GM12878 (cell line): ENCODE data around the gene KIAA0319L. TPM values are rescaled to one million over a fixed set of nuclear protein-coding genes. Genes with fewer than 3 reads are reported as not detected.

Experiments
- ATAC-seq: fragments of 200-7000 bp; cut with Tn5 transposase; 3 replicates; pipeline ENCODE4 v1.9.1; 2020; ENCODE audit warnings: mild to moderate bottlenecking, moderate library complexity
- BruUV-seq: library from RNA; stranded (reverse); fragments of 400-500 nt; replicated peaks from 2 replicates; lab custom pipeline; 2021; lab: Mats Ljungman, UMichigan
- CTCF ChIA-PET: fragments of 300-600 bp; sonication (Branson Sonifier 250); formaldehyde crosslinking; extraction: SDS; loops from one replicate; lab custom pipeline; 2021; ENCODE audit warnings: inconsistent platforms; lab: Yijun Ruan, JAX
- POLR2A ChIA-PET: fragments of 350-600 bp; formaldehyde crosslinking; extraction: SDS; loops from one replicate; lab custom pipeline; 2021; ENCODE audit warnings: inconsistent platforms; lab: Charles Lee
- RAD21 ChIA-PET: fragments of 300-600 bp; sonication (Branson Sonifier 250); formaldehyde crosslinking; loops from one replicate; lab custom pipeline; 2023; ENCODE audit warnings: antibody characterized with exemption; ENCODE audit not compliant: unreplicated experiment; lab: Charles Lee
- SMC1A ChIA-PET: fragments of 300-600 bp; sonication (Branson Sonifier 250); formaldehyde crosslinking; loops from one replicate; lab custom pipeline; 2023; ENCODE audit not compliant: unreplicated experiment, uncharacterized antibody; lab: Charles Lee
- DNase-seq: peaks from one replicate; pipeline ENCODE4 v3.0.0-alpha.2; 2011; ENCODE audit warnings: low read depth, low spot score
- FAIRE-seq: peaks from 3 replicates; lab custom pipeline; 2011; peaks lifted over from hg19 to GRCh38; lab: Jason Lieb, UNC
- H2AFZ ChIP-seq: 2 replicates; pipeline ENCODE4 v1.6.0; 2011; ENCODE audit warnings: low read depth, low read length, control low read depth; ENCODE audit not compliant: control insufficient read depth
- H3K27ac ChIP-seq: 2 replicates; pipeline ENCODE4 v1.5.1; 2011; ENCODE audit warnings: control low read depth; ENCODE audit not compliant: control insufficient read depth, insufficient read depth
- H3K27me3 ChIP-seq, 2 experiments: replicated peaks in 1 of 2; 2 replicates each; pipeline versions ENCODE4 v1.6.0 to v1.6.1; 2011; ENCODE audit warnings: low read length in 1 of 2; ENCODE audit not compliant: control insufficient read depth in 2 of 2, insufficient read depth in 2 of 2
- H3K36me3 ChIP-seq, 2 experiments: 2 replicates each; pipeline ENCODE4 v1.5.1; 2011; ENCODE audit warnings: low read length in 1 of 2; ENCODE audit not compliant: control insufficient read depth in 2 of 2, insufficient read depth in 2 of 2
- H3K4me1 ChIP-seq: 2 replicates; pipeline ENCODE4 v1.6.1; 2011; ENCODE audit warnings: mild to moderate bottlenecking, low read length, moderate library complexity, mixed read lengths; ENCODE audit not compliant: control insufficient read depth, insufficient read depth
- H3K4me2 ChIP-seq: 2 replicates; pipeline ENCODE4 v1.6.0; 2011; ENCODE audit warnings: control low read depth; ENCODE audit not compliant: control insufficient read depth, insufficient read depth
- H3K4me3 ChIP-seq: fragments of 200-600 bp; sonication (generic); 2 replicates; pipeline ENCODE4 v1.5.1; 2016
- H3K79me2 ChIP-seq: 2 replicates; pipeline ENCODE4 v1.6.0; 2011; ENCODE audit warnings: low read length; ENCODE audit not compliant: control insufficient read depth, insufficient read depth
- H3K9ac ChIP-seq: 2 replicates; pipeline ENCODE4 v1.8.0; 2011; ENCODE audit warnings: low read length, control low read depth, mixed read lengths; ENCODE audit not compliant: control insufficient read depth, insufficient read depth
- H3K9me3 ChIP-seq: replicated peaks from 3 replicates; pipeline ENCODE4 v1.5.1; 2011; ENCODE audit warnings: mild to moderate bottlenecking, low read length; ENCODE audit not compliant: control insufficient read depth, insufficient read depth
- H4K20me1 ChIP-seq: 2 replicates; pipeline ENCODE4 v1.6.0; 2011; ENCODE audit not compliant: control insufficient read depth, insufficient read depth
- EED ChIP-seq: sonication (generic); IDR thresholded peaks from 2 replicates; pipeline ENCODE4 v1.6.1; 2016; ENCODE audit warnings: antibody characterized with exemption, low read depth
- FOS ChIP-seq: IDR thresholded peaks from 3 replicates; pipeline ENCODE4 v1.6.1; 2011; ENCODE audit warnings: borderline replicate concordance; ENCODE audit not compliant: insufficient read length; ENCODE audit errors: extremely low read depth
- JUND ChIP-seq: IDR thresholded peaks from 2 replicates; pipeline ENCODE4 v1.6.1; 2012; ENCODE audit warnings: low read depth, mild to moderate bottlenecking, low read length, improper control_type of control experiment, moderate library complexity
- KDM1A ChIP-seq: fragments of 200-600 bp; sonication (generic); IDR thresholded peaks from 2 replicates; pipeline ENCODE4 v1.6.1; 2016; ENCODE audit warnings: borderline replicate concordance
- MEF2B ChIP-seq: fragments of 450-650 bp; IDR thresholded peaks from 2 replicates; pipeline ENCODE4 v1.6.1; 2018; ENCODE audit warnings: mild to moderate bottlenecking, moderate library complexity; ENCODE audit not compliant: partially characterized antibody, poor library complexity, severe bottlenecking
- MTA2 ChIP-seq: fragments of 450-650 bp; IDR thresholded peaks from 2 replicates; pipeline ENCODE4 v1.6.1; 2016; ENCODE audit warnings: low read depth, mild to moderate bottlenecking, moderate library complexity
- MYC ChIP-seq: IDR thresholded peaks from 2 replicates; pipeline ENCODE4 v1.6.1; 2011; ENCODE audit warnings: mild to moderate bottlenecking, low read length, moderate library complexity, inconsistent platforms; ENCODE audit not compliant: insufficient read depth, insufficient replicate concordance, insufficient read length, severe bottlenecking
- NFIC ChIP-seq: IDR thresholded peaks from 2 replicates; pipeline ENCODE4 v1.6.1; 2012; ENCODE audit warnings: low read depth, mild to moderate bottlenecking, inconsistent platforms, low read length, moderate library complexity
- NFYB ChIP-seq: IDR thresholded peaks from 2 replicates; pipeline ENCODE4 v1.6.1; 2011; ENCODE audit warnings: low read depth, mild to moderate bottlenecking, low read length, improper control_type of control experiment, moderate library complexity; ENCODE audit not compliant: insufficient read depth
- NR2C2 ChIP-seq: IDR thresholded peaks from 2 replicates; pipeline ENCODE4 v1.6.1; 2011; ENCODE audit warnings: borderline replicate concordance, low read depth; ENCODE audit not compliant: control insufficient read depth, insufficient read length
- NR2F1 ChIP-seq: fragments of 450-650 bp; conservative IDR thresholded peaks from 2 replicates; pipeline ENCODE4 v1.6.1; 2017; ENCODE audit warnings: mild to moderate bottlenecking
- PBX3 ChIP-seq: IDR thresholded peaks from 2 replicates; pipeline ENCODE4 v1.6.1; 2011; ENCODE audit warnings: mild to moderate bottlenecking, low read depth, low read length, moderate library complexity; ENCODE audit not compliant: insufficient replicate concordance
- POLR2AphosphoS5 ChIP-seq: IDR thresholded peaks from 2 replicates; pipeline ENCODE4 v1.6.1; 2011; ENCODE audit warnings: mild to moderate bottlenecking, low read length, inconsistent platforms
- PRDM15 ChIP-seq: fragments of 450-650 bp; formaldehyde crosslinking; IDR thresholded peaks from 2 replicates; pipeline ENCODE4 v1.4.0; 2020; ENCODE audit warnings: mild to moderate bottlenecking, moderate library complexity
- SP1 ChIP-seq: IDR thresholded peaks from one replicate; pipeline ENCODE4 v1.6.1; 2011; ENCODE audit warnings: low read depth, low read length
- SRF ChIP-seq, 2 experiments: IDR thresholded peaks; 2 replicates each; pipeline ENCODE4 v1.6.1; 2011; ENCODE audit warnings: low read depth in 2 of 2, low read length in 2 of 2, mild to moderate bottlenecking in 1 of 2, moderate library complexity in 1 of 2
- SUZ12 ChIP-seq: fragments of 200-600 bp; sonication (generic); IDR thresholded peaks from one replicate; pipeline ENCODE4 v1.6.1; 2018; ENCODE audit warnings: antibody characterized with exemption, mild to moderate bottlenecking; ENCODE audit not compliant: unreplicated experiment
- TCF7 ChIP-seq: IDR thresholded peaks from 2 replicates; pipeline ENCODE4 v1.6.1; 2014; ENCODE audit warnings: antibody characterized with exemption, borderline replicate concordance
- ZBED1 ChIP-seq: IDR thresholded peaks from 2 replicates; pipeline ENCODE4 v1.6.1; 2016; ENCODE audit warnings: borderline replicate concordance
- ZNF622 ChIP-seq: fragments of 450-650 bp; IDR thresholded peaks from 2 replicates; pipeline ENCODE4 v1.6.1; 2017; ENCODE audit warnings: mild to moderate bottlenecking, inconsistent platforms
- WGBS: methylation state at CpG from one replicate; pipeline ENCODE4 v1.1.6; 2016; ENCODE audit warnings: low lambda C conversion rate; ENCODE audit not compliant: insufficient replicate concordance, insufficient coverage; ENCODE audit errors: missing lambda C conversion rate; 5-methylcytosine and 5-hydroxymethylcytosine counted together
- in situ Hi-C: fragments of 300-500 bp; cut with MboI; formaldehyde crosslinking; loops from 9 replicates; pipeline ENCODE4 v1.14.3; 2018; ENCODE audit warnings: mixed read lengths
- intact Hi-C: fragments of 100-400 bp; cut with micrococcal nuclease; formaldehyde crosslinking; loops from one replicate; pipeline ENCODE4 v1.14.2; 2022; ENCODE audit not compliant: unreplicated experiment
- polyA plus RNA-seq, 11 experiments: library from polyadenylated mRNA; depleted of rRNA in 4 of 11; unstranded in 6 of 11; stranded (reverse) in 5 of 11; fragments of >200 nt; fragmentation: Nextera tagmentation in 4 of 11; fragmentation: Illumina TruSeq in 1 of 11; extraction: Ambion mirVana in 4 of 11; extraction: Trizol in 1 of 11; gene quantifications; 1 replicate in 1 of 11; 2 replicates in 10 of 11; pipeline versions ENCODE4 v1.2.1 to v1.2.3, GENCODE V29; 2011 to 2016; ENCODE audit warnings: inconsistent platforms in 2 of 11, missing spikeins in 2 of 11, low read depth in 1 of 11
- total RNA-seq, 4 experiments: library from RNA; depleted of rRNA in 3 of 4; stranded (reverse); fragments of >200 nt in 3 of 4; fragmentation: Illumina TruSeq in 1 of 4; extraction: Trizol in 1 of 4; gene quantifications; 2 replicates each; pipeline versions ENCODE4 v1.2.1 to v1.2.3, GENCODE V29; 2013 to 2021

Gene KIAA0319L
- total and polyA plus RNA-seq, 10 of the 15 experiments (the other 5 are each of a cell fraction or from before 2014, with no cell fraction given): 2.6 to 57.8 (median 25.4) TPM

- Histone ChIP-seq H3K27ac (no peak overlapping the region), H2AFZ (no peak overlapping the region), H3K36me3 (no peaks in the 10 kb centered on the region; a peak in 2 of 4 replicates), H3K4me3 (no peak overlapping the region), H3K79me2 (no peaks in the 10 kb centered on the region), H3K4me1 (no peaks in the 10 kb centered on the region), H3K27me3 (no peaks in the 10 kb centered on the region), H3K9me3 (no peaks in the 10 kb centered on the region), H3K9ac (no peak overlapping the region), H4K20me1 (no peaks in the 10 kb centered on the region), H3K4me2 (no peak overlapping the region)
- TF ChIP-seq NFIC (no peak), MEF2B (no peak), FOS (no peak), PRDM15 (CRISPR knock-in tag) (no peak), EED (no peak), SP1 (no peak), PBX3 (no peak), SUZ12 (no peak), TCF7 (no peak), JUND (no peak), POLR2AphosphoS5 (no peak), ZBED1 (no peak), NFYB (no peak), MYC (no peak), MTA2 (no peak), ZNF622 (no peak), KDM1A (no peak), NR2F1 (no peak), SRF (IDR thresholded peaks at IDR 0.05; ENCODE audit: low read depth in 2 of 2, low read length in 2 of 2) (no peak), NR2C2 (no peak)
- ChIA-PET RAD21 (no interaction called here), SMC1A (no interaction called here), POLR2A (interaction anchor here (0.6 to 1.0 kb wide), 2 partner anchors 9 to 110 kb away, joined by 3 to 5 read pairs; no protein-coding TSS in a partner anchor), CTCF (interaction anchor here (1.0 kb wide), 1 partner anchor 302 kb away, joined by 3 read pairs; no protein-coding TSS in a partner anchor)
- no peak for FAIRE-seq
- in situ Hi-C loops (no loop called here), intact Hi-C loops (loop anchor here (10.0 kb wide), 1 partner anchor 221 kb away; no protein-coding TSS in a partner anchor)
- ATAC-seq: no peak
- 100% methylated on average over 2 of the region's 2 CpGs for WGBS
- BruUV-seq: no TSS peak
- no peak for DNase-seq
These were observed 131.1 kb downstream of the KIAA0319L start for GRCh38 chr1:35426097-35426586.
